Spleen (tissue), 7 donors: Measurements from ENCODE around the gene TMEM255A.

Experiments used
- CTCF ChIP-seq, 11 experiments: fragments of 200-600 bp in 7 of 11; fragments of 450-650 bp in 4 of 11; sonication (generic) in 4 of 11; IDR thresholded peaks in 8 of 11; conservative IDR thresholded peaks in 3 of 11; 1 replicate in 7 of 11; 2 replicates in 4 of 11; pipeline versions ENCODE4 v1.4.0 to v1.8.0; 2016 to 2021; ENCODE audit warnings: antibody characterized with exemption in 11 of 11, inconsistent platforms in 4 of 11, mild to moderate bottlenecking in 1 of 11
- POLR2A ChIP-seq, 3 donors: fragments of 450-650 bp; IDR thresholded peaks; one replicate each; pipeline ENCODE4 v1.5.1; 2017; ENCODE audit warnings: antibody characterized with exemption in 3 of 3, mild to moderate bottlenecking in 1 of 3
- POLR2AphosphoS5 ChIP-seq, 3 donors: sonication (generic); formaldehyde crosslinking; IDR thresholded peaks; one replicate each; pipeline ENCODE4 v1.5.1; 2017; ENCODE audit warnings: antibody characterized with exemption in 3 of 3
- donor health status: DM: no; HTN: no; CAD: no; lungs with moderate emphysema.
- donor health status: DM: no; HTN: no; CAD: no.
- donor health status: DM: no; HTN: no; CAD: no.

- TF ChIP-seq CTCF (IDR thresholded peaks at IDR 0.05 in 8 of 11, conservative IDR thresholded peaks at IDR 0.05 in 3 of 11) (no peak), POLR2A (IDR thresholded peaks at IDR 0.05) (no peak), POLR2AphosphoS5 (IDR thresholded peaks at IDR 0.05) (no peak)
Measured at GRCh38 chrX:120235284-120235683, 76.0 kb downstream of the TMEM255A start.
